BE2C (cell line): ENCODE results near the gene OLA1.

Experiments used
- DNase-seq: peaks from one replicate; pipeline ENCODE4 v3.0.0-alpha.2; 2020
- H3K27me3 ChIP-seq: fragments of 250-450 bp; sonication (Bioruptor Pico); 2 replicates; pipeline ENCODE4 v1.5.1; 2020; ENCODE audit warnings: mild to moderate bottlenecking
- H3K36me3 ChIP-seq: fragments of 250-450 bp; sonication (Bioruptor Pico); 2 replicates; pipeline ENCODE4 v1.5.1; 2020; ENCODE audit warnings: mild to moderate bottlenecking
- H3K4me1 ChIP-seq: fragments of 250-450 bp; sonication (Bioruptor Pico); 2 replicates; pipeline ENCODE4 v1.5.1; 2020
- H3K4me3 ChIP-seq: 2 replicates; pipeline ENCODE4 v1.5.1; 2011; ENCODE audit warnings: low read depth, low read length
- H3K9me3 ChIP-seq: fragments of 250-450 bp; sonication (Bioruptor Pico); 2 replicates; pipeline ENCODE4 v1.5.1; 2020
- TF ChIP-seq, protein P1 (sequence below): IDR thresholded peaks from 2 replicates; pipeline ENCODE4 v1.5.1; 2012; ENCODE audit warnings: mild to moderate bottlenecking, low read depth, low read length

Gene OLA1

DNA sequence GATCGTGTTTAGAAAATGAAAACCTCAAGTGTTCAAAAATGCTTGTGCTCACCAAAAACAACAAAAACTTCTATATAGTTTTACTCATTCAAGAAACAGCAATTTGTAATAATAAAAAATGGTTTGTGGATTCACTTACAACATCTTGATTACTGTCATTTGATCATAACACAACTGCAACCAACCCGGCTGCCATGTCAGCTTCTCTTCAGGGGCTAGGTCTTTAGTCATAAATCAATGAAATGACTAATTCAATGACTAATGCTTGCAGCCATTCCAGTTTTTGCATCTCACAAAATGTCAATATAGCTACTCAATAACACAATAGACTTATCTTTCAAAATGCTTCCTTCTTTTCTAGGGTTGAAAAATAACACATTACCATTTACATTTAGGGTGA lies 128.0 kb downstream of the OLA1 start:
- no peak for DNase-seq
- Histone ChIP-seq H3K36me3 (no peaks in the 10 kb centered on the region), H3K27me3 (no peaks in the 10 kb centered on the region), H3K4me1 (no peaks in the 10 kb centered on the region), H3K9me3 (no peaks in the 10 kb centered on the region), H3K4me3 (no peak overlapping the region)
- TF ChIP-seq, protein P1, sequence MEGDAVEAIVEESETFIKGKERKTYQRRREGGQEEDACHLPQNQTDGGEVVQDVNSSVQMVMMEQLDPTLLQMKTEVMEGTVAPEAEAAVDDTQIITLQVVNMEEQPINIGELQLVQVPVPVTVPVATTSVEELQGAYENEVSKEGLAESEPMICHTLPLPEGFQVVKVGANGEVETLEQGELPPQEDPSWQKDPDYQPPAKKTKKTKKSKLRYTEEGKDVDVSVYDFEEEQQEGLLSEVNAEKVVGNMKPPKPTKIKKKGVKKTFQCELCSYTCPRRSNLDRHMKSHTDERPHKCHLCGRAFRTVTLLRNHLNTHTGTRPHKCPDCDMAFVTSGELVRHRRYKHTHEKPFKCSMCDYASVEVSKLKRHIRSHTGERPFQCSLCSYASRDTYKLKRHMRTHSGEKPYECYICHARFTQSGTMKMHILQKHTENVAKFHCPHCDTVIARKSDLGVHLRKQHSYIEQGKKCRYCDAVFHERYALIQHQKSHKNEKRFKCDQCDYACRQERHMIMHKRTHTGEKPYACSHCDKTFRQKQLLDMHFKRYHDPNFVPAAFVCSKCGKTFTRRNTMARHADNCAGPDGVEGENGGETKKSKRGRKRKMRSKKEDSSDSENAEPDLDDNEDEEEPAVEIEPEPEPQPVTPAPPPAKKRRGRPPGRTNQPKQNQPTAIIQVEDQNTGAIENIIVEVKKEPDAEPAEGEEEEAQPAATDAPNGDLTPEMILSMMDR = no peak

DNA sequence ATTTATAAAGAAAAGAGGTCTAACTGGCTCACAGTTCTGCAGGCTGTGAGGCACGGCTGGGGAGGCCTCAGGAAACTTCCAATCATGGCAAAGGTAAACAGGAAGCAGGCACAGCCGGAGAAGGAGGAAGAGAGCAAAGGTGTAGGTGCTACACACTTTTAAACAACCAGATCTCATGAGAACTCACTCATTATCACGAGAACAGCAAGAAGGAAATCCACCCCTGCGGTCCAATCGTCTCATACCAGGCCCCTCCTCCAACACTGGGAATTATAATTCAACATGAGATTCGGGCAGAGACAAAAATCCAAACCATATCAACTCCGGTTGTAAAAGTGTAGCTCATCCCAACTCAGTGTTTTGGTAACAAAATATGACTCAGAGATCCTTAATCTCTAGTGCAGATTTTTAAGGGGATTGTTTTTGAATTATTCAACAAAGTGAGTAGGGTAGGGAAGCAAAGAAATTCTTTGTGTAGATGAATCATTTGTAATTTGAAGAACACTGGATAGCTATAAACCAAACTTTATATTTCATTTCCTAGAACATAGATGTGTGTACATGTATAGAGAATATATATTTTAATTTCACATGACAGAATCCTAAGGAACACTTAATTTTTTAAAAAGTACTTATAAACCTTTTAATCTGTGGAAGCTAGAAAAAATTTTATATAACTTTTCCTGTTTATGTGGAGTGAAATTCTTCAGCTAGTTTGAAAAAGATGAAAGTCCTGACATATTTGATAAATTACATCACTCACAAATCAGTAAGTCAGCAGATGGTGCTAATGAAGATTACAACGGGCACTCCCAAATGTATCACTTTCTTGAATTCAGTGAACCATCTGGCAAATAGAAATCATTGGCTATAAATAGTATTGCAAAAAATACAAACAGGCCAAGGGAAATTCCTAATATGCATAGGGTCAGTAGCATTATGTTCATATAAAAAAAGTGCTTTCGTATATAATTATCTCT lies 130.1 kb downstream of the OLA1 start:
- Histone ChIP-seq H3K4me1 (no peaks in the 10 kb centered on the region), H3K4me3 (no peak overlapping the region), H3K9me3 (no peaks in the 10 kb centered on the region)

DNA sequence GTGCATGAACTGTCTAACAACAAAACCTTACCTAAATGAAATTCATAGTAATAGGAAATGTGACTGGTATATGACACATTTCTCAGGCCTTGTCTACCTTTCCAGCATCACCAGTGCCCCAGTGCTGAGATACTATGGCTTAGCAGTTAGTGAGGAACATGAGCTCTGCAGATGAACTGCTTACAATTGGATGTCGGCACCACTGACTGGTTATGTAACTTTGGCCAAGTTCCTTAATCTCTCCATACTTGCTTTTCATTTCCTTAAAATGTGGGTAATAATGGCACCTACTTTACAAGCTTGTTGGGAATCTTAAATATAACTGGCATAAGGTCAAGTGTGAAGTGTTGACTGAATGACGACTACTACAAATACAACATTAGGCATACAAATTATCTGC lies 136.3 kb downstream of the OLA1 start:
- Histone ChIP-seq H3K36me3 (no peaks in the 10 kb centered on the region), H3K27me3 (no peaks in the 10 kb centered on the region), H3K9me3 (no peaks in the 10 kb centered on the region), H3K4me1 (no peaks in the 10 kb centered on the region), H3K4me3 (no peak overlapping the region)
- TF ChIP-seq, protein P1 = no peak
- DNase-seq = no peak

More for the DNA sequence above, 130.1 kb downstream of the OLA1 start:
- Histone ChIP-seq H3K27me3 (no peaks in the 10 kb centered on the region), H3K36me3 (no peaks in the 10 kb centered on the region)
- TF ChIP-seq, protein P1 = no peak
- no peak for DNase-seq

DNA sequence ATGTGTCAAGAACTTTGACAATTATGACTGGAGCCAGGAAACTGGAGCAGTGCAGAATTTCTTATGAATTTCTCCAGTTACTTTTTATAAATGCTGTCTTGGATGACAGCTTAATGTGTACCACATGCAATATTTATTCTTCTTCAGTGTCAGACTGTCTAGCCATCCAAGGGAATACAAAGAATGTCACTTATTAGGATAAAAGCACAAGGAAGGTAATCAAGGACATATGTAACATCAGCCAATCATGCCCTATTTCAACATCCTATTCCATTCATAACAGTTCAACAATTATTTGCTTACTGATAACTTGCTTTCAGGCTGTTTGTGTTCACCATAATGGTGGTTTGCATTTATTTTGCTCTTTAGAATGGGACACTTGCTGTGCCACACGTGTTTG lies 139.8 kb downstream of the OLA1 start:
- Histone ChIP-seq H3K9me3 (no peaks in the 10 kb centered on the region), H3K4me3 (no peak overlapping the region), H3K36me3 (no peaks in the 10 kb centered on the region), H3K27me3 (no peaks in the 10 kb centered on the region), H3K4me1 (no peaks in the 10 kb centered on the region)
- DNase-seq = no peak
- TF ChIP-seq, protein P1 = no peak

DNA sequence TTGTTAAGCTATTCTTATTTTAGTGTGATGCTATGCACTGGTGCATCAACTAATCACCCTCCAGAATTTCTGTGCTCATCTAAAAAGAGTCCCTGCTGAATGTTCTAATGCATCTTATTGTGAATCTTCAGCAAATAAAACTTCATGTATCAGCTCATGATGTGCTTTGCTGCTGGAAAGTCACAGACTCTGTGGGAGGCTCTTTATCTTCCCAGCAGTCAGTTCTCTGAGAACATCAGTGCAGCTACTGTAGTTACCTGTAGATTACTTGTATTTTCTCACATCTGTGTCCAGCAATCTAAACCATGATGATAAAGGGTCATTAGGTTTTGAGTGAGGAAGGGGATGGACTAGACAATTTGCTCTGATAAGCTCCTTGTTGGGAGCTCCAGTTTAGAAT lies 141.6 kb downstream of the OLA1 start:
- Histone ChIP-seq H3K36me3 (no peaks in the 10 kb centered on the region), H3K27me3 (no peaks in the 10 kb centered on the region), H3K4me3 (no peak overlapping the region), H3K4me1 (no peaks in the 10 kb centered on the region; the same call in 1 of the 2 replicates), H3K9me3 (no peaks in the 10 kb centered on the region)
- DNase-seq = no peak
- TF ChIP-seq, protein P1 = no peak

DNA sequence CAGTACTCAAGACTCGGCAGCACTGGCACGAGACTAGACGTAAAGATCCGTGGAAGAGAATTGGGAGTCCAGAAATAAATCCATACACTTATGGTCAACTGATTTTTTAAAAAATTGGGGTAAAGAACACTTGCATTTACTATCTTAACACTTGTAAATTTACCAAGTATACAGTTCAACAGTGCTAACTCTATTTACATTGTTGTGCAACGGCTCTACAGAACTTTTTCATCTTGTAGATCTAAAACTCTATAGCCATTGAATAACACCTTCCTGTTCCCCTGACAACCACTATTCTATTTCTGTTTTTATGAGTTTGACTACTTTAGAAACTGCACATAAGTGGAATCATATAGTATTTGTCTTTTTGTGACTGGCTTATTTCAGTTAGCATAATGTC lies 153.8 kb downstream of the OLA1 start:
- Histone ChIP-seq H3K4me3 (no peak overlapping the region), H3K4me1 (no peaks in the 10 kb centered on the region), H3K9me3 (no peaks in the 10 kb centered on the region), H3K27me3 (no peaks in the 10 kb centered on the region), H3K36me3 (no peaks in the 10 kb centered on the region)
- no peak for DNase-seq
- TF ChIP-seq, protein P1 = no peak
